Stimulated activated CD4-positive, alpha-beta T cell treated with anti-CD3 and anti-CD28 coated beads, Interleukin-15, amount 100 ng/mL, for 48 hours (primary cell): ENCODE data around the gene BTK.
A peak's percentile ranks its signal among the peaks of the same experiment; 100 is the strongest.

Experiments
- DNase-seq, 2 donors: peaks; one replicate each; pipeline ENCODE4 v3.0.0-alpha.2; 2020; ENCODE audit warnings: low read depth in 2 of 2

Gene BTK

DNA sequence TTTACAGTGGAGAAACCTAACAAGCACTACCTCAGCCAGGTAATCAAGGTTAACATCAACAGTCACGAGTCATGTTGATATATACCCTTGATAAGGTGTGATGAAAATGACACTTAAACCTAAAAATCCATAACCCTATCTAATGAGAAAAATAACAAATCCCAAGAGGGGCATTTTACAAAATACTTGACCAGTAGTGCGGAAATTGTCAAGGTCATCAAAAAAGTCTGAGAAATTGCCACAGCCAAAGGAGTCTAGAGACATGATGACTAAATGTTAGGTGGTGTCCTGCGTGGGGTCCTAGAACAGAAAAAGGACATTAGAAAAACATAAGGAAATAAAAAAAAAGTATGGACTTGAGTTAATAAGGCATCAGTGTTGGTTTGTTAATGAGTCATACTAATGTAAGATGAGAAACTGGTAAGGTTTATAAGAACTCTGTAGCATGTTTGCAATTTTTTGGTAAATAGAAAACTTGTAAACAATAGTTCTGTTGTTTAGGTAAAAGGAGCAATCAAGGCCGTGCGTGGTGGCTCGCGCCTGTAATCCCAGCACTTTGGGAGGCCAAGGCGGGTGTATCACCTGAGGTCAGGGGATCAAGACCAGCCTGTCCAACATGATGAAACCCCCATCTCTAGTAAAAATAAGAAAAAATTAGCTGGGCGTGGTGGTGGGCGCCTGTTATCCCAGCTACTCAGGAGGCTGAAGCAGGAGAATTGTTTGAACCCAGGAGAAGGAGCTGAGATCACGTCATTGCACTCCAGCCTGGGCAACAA is 7.7 kb upstream of the BTK start:
- DNase-seq = no peak

DNA sequence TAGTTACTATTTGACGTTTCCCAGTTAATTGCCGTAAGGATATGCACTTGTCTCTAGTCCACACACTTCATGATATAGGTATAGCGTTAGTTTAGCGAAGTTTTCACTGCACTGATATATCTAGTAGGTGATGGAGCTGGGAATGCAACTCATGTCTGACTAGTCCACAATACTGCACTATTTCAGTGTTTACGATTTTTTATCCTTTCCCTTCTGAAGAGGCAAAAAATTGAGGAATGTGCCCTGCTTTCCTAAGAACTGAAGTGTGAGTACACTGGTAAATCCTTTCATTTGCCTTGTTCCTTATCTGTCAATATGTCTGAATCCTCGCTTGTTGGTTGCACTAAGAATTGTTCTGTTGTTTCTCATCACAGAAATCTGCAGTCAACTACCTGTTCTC is 5.8 kb upstream of the BTK start:
- no peak for DNase-seq

DNA sequence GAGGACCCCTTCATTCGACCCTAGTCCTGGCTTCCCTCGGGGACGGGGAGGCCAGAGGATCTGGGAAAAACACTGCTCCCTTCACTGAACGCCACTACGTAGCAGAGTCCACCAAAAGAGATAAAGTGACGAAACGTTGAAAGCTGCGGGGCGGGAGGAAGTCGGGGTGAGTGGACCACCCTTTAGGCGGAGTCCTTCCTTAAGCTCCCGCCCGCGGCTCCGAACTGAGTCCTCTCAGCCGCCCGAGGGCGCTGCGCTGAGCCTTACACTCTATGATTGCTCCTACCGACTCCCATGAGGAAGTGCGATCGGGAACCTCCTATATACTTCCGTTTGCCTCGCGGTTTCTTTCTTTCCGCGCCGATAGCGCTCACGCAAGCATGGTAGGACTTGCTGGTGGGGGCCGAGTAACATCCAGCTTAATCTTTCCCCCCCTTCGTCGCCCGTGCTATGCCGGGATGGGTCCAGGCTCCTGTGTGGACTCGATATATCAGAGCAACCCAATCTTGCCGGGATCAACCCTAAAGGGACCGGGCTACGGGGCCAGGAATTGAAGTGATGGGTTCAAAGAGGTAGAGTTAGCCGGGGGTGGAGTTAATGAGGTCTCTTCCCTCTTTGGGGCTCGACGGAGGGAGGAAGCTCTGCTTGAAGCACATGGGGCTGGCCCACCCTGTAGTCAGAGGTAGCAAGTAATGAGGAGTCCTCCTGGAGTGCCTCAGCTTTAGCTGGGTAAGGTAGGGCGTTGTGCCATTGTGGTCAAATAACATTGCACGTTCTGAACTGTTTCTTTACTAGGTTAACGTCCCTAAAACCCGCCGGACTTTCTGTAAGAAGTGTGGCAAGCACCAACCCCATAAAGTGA is 4.9 kb upstream of the BTK start, which contains the start of gene RPL36A:
Gene RPL36A, plus strand, starts transcription at position 348 of the 862 bp plus-strand sequence. Its CDS starts 33 bp downstream, at position 381.
- DNase-seq = peak; percentile 68 to 70

DNA sequence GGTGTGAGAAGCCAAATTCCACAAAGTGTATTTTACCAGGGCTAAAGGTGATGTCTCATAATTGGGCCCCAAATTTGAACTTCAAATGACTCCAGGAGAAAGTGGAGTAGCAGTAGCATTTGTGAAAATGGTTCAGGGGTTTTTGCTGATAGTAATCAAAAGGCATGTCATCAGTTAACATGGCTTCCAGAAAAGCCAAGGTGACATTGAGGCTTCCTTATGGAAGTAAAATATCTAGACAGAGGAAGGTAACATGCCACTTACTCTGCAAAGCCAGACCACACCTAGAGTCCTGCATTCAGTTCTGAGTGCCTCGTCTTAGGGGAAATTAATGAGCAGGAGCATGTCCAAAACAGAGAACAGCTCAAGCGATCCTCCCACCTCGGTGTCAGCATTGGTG is 2.6 kb upstream of the BTK start:
- no peak for DNase-seq

DNA sequence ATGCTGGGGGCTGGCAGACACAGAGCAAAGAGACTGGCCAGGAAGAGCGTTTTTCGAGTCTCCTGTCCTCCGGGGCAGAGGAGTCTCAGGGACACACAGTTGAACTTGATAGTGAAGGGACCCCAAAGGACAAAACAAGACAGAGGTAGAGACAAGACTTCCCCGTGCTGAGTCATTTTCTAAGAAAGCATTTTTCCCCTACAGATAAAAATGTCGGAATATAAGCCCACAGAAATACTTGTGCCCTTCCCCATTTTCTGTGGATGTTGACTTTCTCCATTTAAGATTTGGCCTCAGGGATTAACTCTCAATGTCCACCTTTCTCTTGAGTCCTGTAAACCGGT is 523 bp upstream of the BTK start:
- DNase-seq = no peak

DNA sequence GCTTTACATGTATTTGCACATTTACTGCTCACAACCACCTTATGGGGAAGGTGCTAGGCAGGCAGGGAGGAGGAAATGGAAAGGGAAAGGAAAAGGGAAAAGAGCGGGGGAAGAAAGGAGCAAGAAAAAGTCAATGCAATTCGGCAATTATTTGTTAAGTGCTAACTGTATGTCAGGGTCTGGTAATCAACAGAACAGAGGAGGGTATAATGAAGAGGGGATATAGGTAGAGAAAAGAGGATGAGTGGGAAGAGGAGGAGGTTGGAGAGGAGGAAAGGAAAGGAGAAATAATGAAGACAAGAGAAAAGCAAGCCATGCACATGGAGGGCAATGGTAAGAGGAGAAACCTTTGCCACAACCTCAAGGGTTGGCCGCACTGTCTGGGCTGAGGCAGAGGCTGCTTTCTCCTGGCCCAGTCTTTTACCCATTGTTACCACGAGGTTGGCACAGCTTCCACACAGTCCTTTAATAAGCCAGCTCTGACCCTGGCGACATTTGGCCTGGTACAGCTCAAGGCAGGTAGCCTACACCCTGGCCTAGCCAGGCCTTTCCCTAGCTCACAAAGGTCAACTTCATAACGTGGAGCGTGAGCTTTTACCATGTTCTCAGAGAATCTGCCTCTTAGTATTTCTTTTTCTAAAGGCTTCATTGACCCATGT is 836 bp downstream of the BTK start:
- no peak for DNase-seq

DNA sequence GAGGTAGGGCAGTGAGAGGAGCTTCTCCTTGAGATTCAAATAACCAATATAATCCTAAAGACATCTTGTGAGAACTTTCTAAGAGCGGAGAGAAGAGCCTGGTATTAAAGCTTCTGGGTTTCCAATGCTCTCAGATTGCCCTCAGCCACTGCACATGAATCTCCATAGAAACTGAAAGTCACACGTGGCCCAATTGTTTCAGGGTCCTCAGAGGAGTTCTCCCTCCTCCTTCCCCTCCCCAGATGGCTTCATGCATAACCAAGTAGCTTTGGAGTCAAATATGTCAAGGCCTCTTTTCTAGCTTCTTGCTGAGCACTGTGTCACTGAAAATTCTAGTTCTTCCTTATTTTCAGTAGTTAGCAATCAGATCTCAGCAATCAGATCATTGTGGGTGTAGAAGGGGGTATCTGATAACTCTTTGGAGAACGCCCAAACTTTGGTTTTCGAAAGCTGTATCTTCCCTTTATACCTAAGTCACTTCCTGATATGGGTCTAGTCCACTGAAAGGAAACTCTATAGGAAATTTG is 2.2 kb downstream of the BTK start:
- DNase-seq = no peak

DNA sequence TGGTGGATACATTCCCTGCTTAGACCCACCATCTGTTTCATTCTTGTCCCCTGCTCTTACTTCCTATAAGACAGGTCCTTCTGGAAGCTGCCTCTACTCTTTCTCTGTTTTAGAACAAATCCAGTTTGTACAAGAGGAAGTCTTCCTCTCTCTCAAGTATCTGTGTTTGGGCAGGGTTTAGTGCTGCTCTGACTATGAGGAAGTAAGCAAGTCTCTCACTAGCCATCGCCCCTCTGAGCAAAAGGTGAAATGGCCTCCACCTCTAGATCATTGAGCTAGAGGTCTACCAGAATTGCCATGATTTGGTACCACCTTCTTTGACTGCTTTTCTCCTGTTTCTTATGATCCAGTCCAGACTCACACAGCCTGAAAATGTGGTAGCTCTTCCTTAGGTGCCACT is 8.4 kb downstream of the BTK start:
- no peak for DNase-seq

DNA sequence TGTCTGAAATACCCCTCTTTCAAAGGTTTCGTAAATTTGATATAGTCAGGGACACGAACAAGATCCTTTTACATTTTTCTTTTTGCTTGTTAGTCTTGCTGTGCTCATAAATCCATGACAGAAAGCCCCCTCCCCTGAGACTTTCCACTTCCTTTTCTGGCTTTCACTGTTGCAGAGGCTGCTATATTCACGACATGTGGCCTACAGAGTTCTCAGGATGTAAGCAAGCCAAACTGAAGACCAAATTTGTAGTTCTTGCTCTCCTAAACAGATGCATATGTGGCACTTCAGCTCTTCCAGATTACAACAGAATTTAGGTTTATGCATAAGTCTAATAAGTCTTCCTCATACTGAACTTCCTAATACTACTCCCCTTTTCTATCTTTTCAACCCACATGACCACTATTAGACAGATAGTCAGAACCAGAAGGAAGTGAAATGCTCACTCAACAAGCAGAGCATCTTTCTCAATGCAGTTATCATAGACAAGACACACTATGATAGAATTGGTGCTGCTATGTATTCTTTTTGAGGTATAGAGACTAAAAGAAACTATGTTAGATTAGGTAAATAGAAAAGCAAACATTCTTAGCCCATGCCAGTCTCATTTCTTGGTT is 15.0 kb downstream of the BTK start:
- DNase-seq = no peak

DNA sequence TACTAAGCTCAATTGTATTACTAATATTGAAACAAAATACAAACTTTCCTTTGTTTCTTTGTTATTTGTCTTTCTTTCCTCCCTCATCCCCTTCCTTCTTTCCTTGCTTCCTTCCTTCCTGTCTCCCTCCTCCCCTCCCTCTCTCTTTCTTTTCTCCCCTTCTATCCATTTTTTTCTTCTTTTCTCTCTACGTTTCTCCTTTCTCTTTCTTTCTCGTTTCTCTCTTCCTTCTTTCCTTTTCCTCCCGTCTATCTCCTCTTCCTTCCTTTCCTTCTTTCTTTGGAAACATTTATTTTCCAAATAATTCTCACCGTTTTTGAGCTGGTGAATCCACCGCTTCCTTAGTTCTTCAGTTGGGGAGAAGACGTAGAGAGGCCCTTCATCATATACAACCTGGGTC is 16.3 kb downstream of the BTK start:
- no peak for DNase-seq

DNA sequence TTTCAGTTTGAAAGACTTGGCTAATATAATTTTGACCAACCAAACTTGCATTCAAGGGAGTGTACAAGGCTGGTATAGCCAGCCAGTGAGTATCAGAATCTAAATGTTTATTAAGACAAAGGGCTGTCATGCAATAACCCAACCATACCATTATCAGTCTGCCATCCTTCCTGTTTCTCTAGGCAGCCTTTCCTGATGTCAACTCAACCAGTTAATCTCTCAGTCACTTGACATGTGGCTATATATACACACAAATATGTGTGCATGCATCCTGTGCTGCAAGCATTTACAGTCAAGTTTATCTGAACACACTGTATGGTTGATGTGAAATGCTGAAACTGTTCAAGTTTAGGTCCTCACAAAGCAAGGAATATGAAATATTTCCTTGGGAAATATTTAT is 17.2 kb downstream of the BTK start:
- no peak for DNase-seq

DNA sequence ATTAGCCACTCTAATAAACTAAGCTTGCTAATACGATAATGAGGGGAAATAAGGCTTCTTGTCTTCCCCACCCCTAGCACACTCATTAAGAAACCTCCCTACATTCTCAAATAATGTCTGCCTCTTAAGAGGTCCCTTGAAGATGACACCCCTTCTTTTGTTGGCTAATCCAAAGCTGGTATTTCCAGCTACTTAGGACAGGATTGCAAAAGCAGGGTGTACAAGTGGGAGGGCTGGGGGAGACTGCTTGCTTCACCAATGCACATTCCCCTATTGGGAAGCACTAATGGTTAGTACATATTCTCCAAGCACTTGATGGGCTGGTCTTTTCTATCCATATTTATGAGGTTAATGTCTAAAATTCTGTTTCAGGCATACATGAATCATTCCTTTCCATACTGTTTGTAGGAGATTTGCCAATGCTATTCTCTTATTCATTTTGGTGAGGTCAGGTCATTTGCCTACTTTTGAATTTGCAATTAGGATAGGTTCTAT is 20.6 kb downstream of the BTK start:
- no peak for DNase-seq

DNA sequence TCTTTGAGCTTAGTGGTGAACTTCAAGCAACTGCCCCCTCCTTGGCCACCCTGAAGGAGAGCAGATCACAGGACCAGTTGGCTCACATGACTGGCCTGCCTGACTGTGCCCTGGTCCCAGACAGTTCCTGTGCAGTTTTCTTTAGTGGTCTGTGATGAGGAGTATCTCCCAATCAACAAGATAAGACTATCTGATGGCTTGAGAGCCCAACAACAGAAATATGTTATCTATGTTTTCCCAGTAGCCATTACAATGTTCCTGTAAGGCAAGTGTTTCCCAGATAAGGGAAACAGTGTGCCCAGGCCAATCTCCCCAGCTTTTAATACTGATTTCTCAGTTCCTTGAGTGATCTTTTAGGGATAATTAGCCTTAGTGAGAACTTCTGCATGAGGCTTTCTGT is 23.2 kb downstream of the BTK start:
- DNase-seq = no peak

DNA sequence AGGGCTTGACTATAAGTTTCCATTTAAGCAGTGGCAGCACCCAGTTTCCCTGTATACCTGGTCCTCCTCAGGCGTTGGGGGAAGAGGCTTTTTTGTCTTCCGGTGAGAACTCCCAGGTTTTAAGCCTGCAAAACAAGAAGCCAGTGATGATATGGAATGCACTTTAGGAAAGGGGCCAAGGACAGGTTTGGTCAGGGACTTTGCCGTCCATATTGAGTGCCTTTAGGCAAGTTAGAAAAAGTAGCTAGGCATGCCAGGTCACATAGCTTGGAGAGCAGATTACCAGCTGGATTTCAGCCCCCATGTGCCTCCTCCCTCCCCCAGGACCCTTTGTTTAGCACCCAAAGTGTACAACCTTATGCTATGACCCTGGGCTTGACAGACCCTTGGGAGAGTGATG is 23.9 kb downstream of the BTK start:
- DNase-seq = no peak

DNA sequence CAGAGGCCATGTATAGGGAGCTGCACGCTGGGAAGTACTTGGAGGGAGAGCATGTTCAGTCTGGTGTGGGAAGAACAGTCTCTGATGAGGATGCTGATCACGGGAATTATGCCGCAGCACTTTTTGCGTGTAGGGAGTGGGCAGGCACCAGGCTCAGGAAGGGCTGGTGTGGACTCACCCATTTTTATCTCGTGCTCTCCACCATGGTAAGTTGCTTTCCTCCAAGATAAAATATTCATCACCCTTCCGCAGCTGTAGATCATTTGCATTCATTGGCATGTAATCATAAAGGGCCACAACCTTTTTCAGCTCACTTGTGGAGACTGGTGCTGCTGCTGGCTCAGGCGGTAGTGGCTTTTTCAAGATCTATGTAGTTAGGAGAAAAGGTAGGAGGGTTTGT is 25.6 kb downstream of the BTK start:
- DNase-seq = no peak

DNA sequence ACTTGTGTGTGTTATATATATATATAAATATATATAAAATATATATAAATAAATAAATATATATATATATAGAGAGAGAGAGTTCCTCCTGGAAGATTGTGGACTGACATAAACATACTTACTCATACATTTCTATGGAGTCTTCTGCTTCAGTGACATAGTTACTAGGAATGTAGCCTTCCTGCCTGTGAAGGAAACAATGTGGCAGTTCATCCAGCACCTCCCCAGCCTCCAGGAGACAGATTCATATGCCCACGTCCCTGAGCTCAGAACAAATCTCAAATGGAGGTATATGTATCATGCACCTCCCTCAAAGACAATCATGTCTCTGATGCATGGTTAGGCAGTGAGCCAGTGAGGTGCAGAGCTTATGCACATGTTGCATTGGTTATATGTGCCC is 26.0 kb downstream of the BTK start:
- DNase-seq = no peak

DNA sequence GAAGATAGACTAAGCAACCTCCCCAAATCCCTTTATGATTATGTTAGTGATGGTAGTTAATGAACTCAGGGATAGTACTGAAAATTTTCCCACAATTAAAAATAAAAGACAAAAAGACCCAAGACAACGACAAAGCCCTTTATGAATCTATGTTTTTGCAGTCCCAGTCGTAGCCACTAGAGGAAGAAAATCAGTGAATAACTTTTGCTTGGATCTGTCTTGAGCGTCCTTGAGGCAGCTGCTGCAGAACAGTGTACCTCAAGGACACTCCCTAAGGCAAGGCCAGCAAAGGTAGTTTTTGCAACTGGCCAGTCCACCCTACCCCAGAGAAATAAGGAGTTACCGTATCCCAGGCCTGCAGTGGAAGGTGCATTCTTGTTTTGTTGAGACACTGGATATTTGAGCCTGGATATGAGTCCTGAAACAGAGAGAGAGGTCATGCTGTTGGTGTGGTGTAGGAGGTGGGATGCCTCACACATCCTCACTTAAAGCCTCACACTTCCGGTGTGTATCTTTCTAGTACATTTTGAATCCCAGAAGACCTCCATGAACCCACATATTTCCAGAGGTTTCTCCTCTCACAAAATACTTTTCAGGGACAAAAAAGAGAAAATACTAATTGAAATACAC is 28.7 kb downstream of the BTK start:
- DNase-seq = no peak

DNA sequence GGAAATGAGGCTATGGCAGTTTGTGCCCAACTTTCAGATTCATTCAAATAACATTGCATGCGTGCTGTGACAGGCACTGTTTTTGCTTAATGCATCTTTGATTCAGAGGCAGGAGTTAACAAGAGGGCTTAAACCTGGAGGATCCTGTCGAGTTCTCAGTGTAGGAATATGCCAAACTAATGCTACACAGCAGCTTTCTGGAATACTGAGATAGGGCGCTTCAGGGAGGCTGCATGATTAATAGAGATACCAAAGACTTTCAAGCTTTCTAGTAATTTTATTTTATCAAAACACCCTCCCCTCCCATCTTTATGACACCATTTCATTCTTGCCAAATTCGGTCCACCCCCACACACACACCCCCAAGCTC is 36.8 kb downstream of the BTK start:
- DNase-seq = no peak

DNA sequence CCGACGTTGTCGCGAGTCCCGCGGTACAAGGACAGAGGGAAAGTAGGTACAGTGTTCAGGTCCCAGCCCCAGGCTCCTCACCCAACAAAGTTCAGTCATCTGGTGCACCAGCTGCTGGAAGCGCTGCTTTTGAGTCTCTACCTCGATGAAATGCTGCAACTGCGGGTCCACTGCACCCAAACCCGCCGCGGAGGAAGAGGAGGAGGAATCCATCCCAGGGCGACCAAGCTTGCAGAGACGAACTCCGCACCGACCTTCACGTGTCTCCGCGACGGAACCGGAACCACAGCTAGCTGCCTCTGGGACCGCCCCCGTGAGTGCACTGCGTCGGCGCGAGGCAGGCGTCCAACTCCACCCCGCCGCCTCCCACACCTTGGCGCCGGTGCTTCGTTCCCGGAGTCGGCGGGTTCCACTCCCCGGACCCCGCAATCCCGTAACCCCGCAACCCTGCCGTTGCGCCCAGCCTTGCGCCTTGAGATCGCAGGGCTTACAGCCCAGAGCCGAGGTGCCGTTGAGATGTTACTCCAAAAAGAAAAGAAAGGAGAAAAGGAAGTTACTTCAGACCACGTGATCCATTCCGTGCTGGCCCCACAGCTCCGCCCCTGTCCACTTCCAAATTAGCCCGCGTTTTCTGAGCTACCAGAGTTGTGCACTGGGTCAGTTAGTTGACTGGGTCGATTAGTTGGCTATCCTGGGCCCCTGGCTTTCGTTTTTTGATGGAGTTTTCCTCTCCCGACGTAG is 37.4 kb downstream of the BTK start, which contains the start of gene TIMM8A:
Gene TIMM8A, minus strand, starts transcription at position 291 of the 741 bp plus-strand sequence. Its CDS starts 78 bp downstream, at position 213.
- DNase-seq = peak; percentile 52 to 66

DNA sequence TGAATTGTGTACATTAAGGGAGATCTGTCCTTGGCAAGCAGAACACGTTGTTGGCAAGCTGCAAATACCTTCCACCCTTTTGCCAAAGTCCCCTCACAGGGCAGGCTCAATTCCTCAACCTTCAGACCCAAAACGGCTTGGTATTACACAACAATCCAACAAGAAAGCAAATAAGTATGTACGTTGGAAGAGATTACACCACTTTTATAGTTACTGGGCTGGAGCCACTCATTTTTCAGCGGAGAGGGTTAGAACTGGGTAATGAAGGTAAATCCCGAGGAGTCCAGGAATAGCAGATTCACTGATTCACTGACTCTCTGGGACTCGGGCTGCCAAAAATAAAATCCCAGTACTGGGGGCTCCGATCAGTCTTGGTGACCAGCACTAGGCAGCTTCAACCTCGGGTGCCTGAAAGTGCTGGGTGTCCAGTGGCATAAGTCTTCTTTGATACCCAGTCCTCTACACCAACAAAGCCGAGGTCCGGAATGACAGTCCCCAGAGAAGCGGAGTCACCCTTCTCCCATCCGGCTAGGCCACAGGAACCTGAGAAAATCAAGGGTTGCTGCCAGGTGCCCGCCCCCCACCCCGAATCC is 38.0 kb downstream of the BTK start:
- no peak for DNase-seq
